ENCODE results near the gene INTS2. TPM values are rescaled to one million over a fixed set of nuclear protein-coding genes. Genes with fewer than 3 reads are reported as not detected.
"Not testable (repeated sequence)": the region's sequence is repeated elsewhere in the genome, so short reads cannot be mapped to it uniquely, and the experiment has no call there.

Gene INTS2
- total RNA-seq, 1 donor from 2014 or later: 12.7 TPM

GRCh38 chr17:61825448-61826137 is 102.2 kb downstream of the INTS2 start:
- Histone ChIP-seq H3K27me3 (ENCODE audit: low read depth) (no peaks in the 10 kb centered on the region), H3K36me3 (no peaks in the 10 kb centered on the region), H3K27ac (no peak overlapping the region), H3K4me1 (no peaks in the 10 kb centered on the region), H3K9me3 (no peaks in the 10 kb centered on the region), H3K4me3 (no peak overlapping the region)
- TF ChIP-seq, protein P1, sequence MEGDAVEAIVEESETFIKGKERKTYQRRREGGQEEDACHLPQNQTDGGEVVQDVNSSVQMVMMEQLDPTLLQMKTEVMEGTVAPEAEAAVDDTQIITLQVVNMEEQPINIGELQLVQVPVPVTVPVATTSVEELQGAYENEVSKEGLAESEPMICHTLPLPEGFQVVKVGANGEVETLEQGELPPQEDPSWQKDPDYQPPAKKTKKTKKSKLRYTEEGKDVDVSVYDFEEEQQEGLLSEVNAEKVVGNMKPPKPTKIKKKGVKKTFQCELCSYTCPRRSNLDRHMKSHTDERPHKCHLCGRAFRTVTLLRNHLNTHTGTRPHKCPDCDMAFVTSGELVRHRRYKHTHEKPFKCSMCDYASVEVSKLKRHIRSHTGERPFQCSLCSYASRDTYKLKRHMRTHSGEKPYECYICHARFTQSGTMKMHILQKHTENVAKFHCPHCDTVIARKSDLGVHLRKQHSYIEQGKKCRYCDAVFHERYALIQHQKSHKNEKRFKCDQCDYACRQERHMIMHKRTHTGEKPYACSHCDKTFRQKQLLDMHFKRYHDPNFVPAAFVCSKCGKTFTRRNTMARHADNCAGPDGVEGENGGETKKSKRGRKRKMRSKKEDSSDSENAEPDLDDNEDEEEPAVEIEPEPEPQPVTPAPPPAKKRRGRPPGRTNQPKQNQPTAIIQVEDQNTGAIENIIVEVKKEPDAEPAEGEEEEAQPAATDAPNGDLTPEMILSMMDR (IDR thresholded peaks at IDR 0.05): no peak
- ATAC-seq (no peak), DNase-seq (no peak)
- intact Hi-C loops (cut with DNase I): no loop called here

- H3K4me3 ChIP-seq: no peak overlapping the region
- DNase-seq (no peak), ATAC-seq (no peak)
- TF ChIP-seq, protein P1 (IDR thresholded peaks at IDR 0.05): no peak
- H3K9me3 ChIP-seq: no peaks in the 10 kb centered on the region
- intact Hi-C loops (cut with DNase I): no loop called here
- no peaks in the 10 kb centered on the region for H3K4me1 ChIP-seq
- H3K36me3 ChIP-seq: no peaks in the 10 kb centered on the region
- no peak overlapping the region for H3K27ac ChIP-seq
- H3K27me3 ChIP-seq (ENCODE audit: low read depth): no peaks in the 10 kb centered on the region
Observed at GRCh38 chr17:61822326-61823285, 105.2 kb downstream of the INTS2 start.

DNA sequence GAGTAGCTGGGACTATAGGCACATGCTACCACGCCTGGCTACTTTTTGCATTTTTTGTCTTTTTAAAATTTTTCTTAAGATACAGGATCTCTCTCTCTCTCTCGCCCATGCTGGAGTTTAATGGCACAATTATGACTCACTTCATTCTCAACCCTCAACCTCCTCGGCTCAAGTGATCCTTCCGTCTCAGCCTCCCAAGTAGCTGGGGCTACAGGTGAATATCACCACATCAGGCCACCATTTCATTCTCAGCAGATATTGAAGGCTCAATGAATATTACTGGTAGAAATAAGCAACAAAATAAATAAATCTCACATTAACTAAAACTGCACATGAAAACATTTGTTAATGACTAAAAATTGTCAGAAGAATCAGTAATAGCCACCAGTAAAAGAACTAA is 106.1 kb downstream of the INTS2 start:
- no peak for DNase-seq
- Histone ChIP-seq H3K27ac (no peak overlapping the region), H3K9me3 (no peaks in the 10 kb centered on the region), H3K36me3 (no peaks in the 10 kb centered on the region), H3K4me1 (no peaks in the 10 kb centered on the region), H3K4me3 (no peak overlapping the region), H3K27me3 (ENCODE audit: low read depth) (no peaks in the 10 kb centered on the region)
- TF ChIP-seq, protein P1 (IDR thresholded peaks at IDR 0.05): no peak
- no peak for ATAC-seq
- intact Hi-C loops (cut with DNase I): no loop called here

DNA sequence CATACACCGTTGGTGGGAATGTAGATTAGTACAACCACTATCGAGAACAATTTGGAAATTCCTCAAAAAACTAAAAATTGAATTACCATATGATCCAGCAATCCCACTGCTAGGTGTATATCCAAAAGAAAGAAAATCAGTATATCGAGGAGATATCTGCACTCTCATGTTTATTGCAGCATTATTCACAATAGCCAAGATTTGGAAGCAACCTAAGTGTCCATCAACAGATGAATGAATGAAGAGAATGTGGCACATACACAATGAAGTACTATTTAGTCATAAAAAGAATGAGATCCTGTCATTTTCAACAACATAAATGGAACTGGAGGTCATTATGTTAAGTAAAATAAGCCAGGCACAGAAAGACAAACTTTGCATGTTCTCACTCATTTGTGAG is 108.5 kb downstream of the INTS2 start:
- H3K27ac ChIP-seq; intact Hi-C loops (cut with DNase I); ATAC-seq; H3K27me3 ChIP-seq (ENCODE audit: low read depth); H3K36me3 ChIP-seq; H3K9me3 ChIP-seq; H3K4me3 ChIP-seq; H3K4me1 ChIP-seq; DNase-seq: not testable (repeated sequence)

DNA sequence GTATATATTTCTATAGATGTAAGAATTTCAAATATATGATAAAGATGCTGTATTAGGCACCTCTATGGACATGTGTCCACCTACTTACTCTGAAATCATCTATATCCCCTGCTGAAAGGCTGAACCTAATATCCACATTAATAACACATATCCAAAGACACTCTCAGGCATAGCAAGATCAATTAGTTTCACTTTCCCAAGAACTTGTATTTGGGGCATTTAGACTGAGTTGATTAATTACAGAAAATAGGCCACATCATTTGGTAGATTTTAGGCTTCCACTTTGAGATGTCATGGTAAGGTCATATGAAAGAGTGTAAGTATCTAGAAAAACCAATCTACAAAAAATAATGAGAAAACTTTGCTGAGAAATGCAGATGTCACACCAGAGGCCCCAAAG is 109.6 kb downstream of the INTS2 start:
- intact Hi-C loops (cut with DNase I): no loop called here
- TF ChIP-seq, protein P1 (IDR thresholded peaks at IDR 0.05): no peak
- Histone ChIP-seq H3K27ac (no peak overlapping the region), H3K36me3 (no peaks in the 10 kb centered on the region), H3K4me1 (no peaks in the 10 kb centered on the region), H3K27me3 (ENCODE audit: low read depth) (no peaks in the 10 kb centered on the region), H3K4me3 (no peak overlapping the region), H3K9me3 (no peaks in the 10 kb centered on the region)
- DNase-seq (no peak), ATAC-seq (no peak)

DNA sequence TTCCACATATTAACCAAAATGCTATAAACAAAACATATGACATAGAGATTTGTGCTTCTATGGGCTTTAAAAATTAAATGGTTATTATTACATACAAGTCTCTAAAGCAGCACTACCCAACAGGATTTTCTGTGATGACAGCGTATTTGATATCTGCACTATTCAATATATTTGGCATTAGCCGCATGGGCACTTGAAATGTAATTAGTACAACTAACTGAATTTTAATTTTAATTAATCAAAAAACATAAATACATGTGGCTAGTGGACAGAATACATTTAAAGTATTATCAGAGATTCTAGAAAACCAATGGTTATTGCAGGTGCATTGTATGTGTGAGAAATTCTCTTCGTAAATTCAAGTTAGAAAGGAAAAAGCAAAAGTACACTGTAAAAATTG is 110.3 kb downstream of the INTS2 start:
- H3K4me1 ChIP-seq: no peaks in the 10 kb centered on the region
- H3K27me3 ChIP-seq (ENCODE audit: low read depth): no peaks in the 10 kb centered on the region
- TF ChIP-seq, protein P1 (IDR thresholded peaks at IDR 0.05): no peak
- DNase-seq (no peak), ATAC-seq (no peak)
- no peak overlapping the region for H3K27ac ChIP-seq
- no peak overlapping the region for H3K4me3 ChIP-seq
- no peaks in the 10 kb centered on the region for H3K9me3 ChIP-seq
- intact Hi-C loops (cut with DNase I): no loop called here
- no peaks in the 10 kb centered on the region for H3K36me3 ChIP-seq
